GM12865 (cell line): Measurements from ENCODE around the gene POLA1.

ENCODE experiments used
- DNase-seq: peaks from one replicate; pipeline ENCODE4 v3.0.0; 2010; ENCODE audit warnings: low read depth
- H3K4me3 ChIP-seq: 2 replicates; pipeline ENCODE4 v1.5.1; 2011; ENCODE audit warnings: mild to moderate bottlenecking, low read depth, low read length, control low read depth
- CTCF ChIP-seq: IDR thresholded peaks from 2 replicates; pipeline ENCODE4 v1.5.1; 2011; ENCODE audit warnings: low read length, control low read depth, low read depth, inconsistent platforms; ENCODE audit not compliant: insufficient read depth; ENCODE audit errors: missing control alignments

POLA1 gene

GRCh38 chrX:24828600-24828999, 134.9 kb downstream of the POLA1 start:
- DNase-seq = no peak
- H3K4me3 ChIP-seq = no peak overlapping the region
- no peak for TF ChIP-seq CTCF

GRCh38 chrX:24833695-24834094, 140.0 kb downstream of the POLA1 start:
- no peak for TF ChIP-seq CTCF
- no peak for DNase-seq
- H3K4me3 ChIP-seq = no peak overlapping the region

- no peak for DNase-seq
- no peak overlapping the region for H3K4me3 ChIP-seq
- TF ChIP-seq CTCF = no peak
Measured at GRCh38 chrX:24837966-24838365, 144.2 kb downstream of the POLA1 start.

GRCh38 chrX:24838629-24839028, 144.9 kb downstream of the POLA1 start:
- peak; percentile 26 for DNase-seq

GRCh38 chrX:24839331-24839730, 145.6 kb downstream of the POLA1 start:
- H3K4me3 ChIP-seq = no peak overlapping the region
- no peak for TF ChIP-seq CTCF
- no peak for DNase-seq

More at GRCh38 chrX:24838629-24839028, 144.9 kb downstream of the POLA1 start:
- peak; percentile 19 for TF ChIP-seq CTCF
- no peak overlapping the region for H3K4me3 ChIP-seq

- TF ChIP-seq CTCF = no peak
- no peak for DNase-seq
- no peak overlapping the region for H3K4me3 ChIP-seq
Measured at GRCh38 chrX:24842486-24842885, 148.8 kb downstream of the POLA1 start.

- no peak overlapping the region for H3K4me3 ChIP-seq
- DNase-seq = no peak
- TF ChIP-seq CTCF = no peak
Measured at GRCh38 chrX:24846550-24847150, 152.9 kb downstream of the POLA1 start.
